GM18907 (cell line): ENCODE data around the gene PYHIN1.

Experiments used
- ATAC-seq: cut with Tn5 transposase; IDR thresholded peaks from one replicate; pipeline ENCODE4 v1.9.1; 2021; ENCODE audit warnings: mild to moderate bottlenecking, moderate library complexity; ENCODE audit not compliant: unreplicated experiment

Gene PYHIN1

DNA sequence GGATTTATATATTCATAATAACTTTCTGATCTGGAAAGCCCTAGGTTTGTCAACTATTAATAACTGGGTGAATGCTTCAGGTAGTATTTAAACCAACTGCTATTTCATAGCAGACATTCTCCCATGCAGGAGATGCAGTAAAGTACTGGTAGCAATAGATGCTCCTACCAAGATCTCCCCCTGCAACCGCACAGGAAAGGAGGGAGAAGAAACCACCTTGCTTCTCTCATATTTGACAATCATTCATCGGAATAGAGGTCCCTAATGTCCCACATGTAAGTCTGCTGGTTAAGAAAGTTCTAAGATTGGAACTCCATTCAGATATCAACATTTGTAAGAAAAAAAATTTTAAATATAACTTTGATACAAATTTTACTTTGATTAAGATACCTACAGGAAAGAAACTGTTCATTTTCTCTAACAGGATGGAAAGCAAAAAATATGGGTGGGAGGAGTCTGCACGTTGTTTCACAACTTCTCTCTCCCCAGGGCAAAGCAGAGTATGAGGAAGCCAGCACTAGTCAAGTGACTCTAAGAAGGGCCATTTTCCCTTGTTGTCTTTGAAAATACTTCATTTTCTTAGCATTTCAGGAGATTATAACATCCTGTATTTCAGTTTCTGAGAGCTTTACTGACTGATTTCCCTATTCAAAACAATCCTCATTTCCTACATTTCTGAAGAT, at the start of gene PYHIN1:
PYHIN1 (plus strand) TSS at position 498 of the 683 bp plus-strand sequence. CDS start 5,359 bp downstream, outside the sequence.
- ATAC-seq: no peak

DNA sequence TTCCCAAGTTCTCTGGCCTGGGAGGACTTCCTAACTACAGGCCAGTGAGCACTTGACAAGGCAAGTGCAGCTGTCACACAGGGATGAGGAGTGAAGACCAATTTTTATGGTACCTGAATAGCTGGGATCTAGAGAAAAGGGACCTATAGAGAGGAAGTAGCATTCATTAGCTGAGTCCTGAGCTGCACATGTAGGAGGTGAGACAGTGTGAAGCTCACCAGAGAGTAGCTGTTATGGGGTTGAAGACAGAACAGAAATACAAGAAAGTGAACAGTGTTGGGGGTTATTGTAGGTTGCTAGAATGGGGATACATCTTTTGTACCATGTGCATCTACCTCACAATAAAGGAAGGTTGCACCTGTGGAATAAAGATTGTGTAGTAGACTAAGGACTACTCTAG, 37.7 kb upstream of the PYHIN1 start:
- ATAC-seq: no peak

DNA sequence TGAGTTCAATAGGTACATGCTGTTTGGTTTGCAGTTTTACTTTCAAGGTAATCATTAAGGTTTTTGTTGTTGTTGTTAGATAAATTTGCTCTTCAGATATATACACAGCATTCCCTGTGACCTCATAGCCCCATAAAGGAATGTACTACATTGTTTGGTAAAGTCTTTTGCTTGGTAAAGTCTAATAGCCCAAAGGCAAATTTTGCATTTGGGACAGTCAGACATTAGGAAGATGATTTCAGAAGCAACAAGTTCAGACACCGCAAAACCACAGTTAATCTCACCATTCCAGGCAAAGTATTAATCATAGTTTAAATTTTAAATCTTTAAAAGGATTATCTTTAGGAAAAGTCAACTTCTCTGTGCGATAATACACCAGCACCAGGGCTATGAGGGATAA, 32.6 kb upstream of the PYHIN1 start:
- no peak for ATAC-seq

DNA sequence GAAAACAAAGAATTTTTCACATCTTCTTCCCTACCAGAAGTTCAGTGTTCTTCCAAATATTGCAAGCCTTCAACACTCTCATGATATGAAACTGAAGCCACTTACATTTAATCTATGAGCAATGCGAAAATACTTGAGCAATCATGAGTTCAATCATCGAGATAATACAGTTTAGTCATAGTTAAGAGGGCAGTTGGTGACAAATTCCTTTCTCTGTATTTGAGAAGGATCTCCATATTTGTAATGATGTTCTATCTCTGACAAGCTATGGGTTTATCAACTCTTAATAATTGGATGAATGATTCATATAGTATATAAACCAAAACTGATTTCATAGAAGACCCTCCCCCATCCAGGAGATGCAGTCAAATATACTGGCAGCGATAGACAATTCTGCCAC, 29.7 kb upstream of the PYHIN1 start:
- ATAC-seq: no peak

DNA sequence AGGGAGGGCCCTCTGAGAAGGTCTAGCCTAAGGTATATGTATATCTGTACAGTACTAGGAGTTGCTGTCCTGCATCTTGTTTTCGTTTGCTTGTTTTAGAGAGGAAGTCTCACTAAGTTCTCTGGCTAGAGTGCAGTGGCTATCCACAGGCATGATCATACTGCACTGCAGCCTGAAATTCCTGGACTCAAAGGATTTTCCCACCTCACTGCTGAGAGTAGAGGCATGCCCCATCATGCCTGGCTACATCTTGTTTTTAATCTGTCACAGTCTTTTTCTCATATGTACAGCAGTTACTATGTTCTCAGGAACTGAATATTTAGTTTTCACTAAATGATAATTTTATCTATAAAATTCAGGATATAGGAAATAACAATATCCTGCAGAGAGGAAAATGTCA, 15.3 kb upstream of the PYHIN1 start:
- no peak for ATAC-seq

DNA sequence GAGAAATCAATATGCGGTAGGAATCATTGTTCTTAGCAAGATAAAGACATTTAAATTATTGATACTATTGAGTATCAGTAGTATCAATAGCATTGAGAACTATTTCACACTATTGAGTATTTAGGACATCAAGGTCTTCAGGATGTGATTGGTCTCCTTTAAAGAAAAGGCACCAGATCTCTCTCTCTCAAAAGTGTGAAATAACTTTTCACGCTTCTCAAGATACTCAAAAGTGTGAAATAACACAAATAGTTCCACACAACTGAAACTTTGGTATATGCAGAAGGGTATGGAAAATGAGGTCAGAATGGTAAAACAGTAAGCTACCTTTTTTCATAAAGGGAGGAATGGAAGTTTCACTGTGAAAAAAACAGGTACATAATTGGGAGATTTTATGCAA, 6.7 kb upstream of the PYHIN1 start:
- no peak for ATAC-seq

DNA sequence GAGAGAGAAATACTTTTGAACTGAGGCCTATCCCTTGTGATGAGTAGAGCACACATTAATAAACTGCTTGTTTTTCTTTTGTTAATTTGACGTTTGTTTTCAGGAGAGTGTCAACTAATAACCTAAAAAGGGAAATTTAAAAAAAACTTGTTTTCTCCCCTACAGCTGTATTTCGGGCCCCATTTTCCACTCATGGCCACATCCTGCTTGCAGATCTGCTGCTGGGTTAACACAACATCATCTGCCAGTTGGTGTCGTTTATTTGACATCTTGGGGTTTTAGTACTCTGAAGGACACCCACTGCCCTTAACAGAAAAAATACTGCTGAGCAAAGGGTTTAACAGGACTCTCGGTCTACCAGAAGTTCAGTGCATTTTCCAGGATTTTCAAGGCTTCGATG, 848 bp upstream of the PYHIN1 start:
- no peak for ATAC-seq

DNA sequence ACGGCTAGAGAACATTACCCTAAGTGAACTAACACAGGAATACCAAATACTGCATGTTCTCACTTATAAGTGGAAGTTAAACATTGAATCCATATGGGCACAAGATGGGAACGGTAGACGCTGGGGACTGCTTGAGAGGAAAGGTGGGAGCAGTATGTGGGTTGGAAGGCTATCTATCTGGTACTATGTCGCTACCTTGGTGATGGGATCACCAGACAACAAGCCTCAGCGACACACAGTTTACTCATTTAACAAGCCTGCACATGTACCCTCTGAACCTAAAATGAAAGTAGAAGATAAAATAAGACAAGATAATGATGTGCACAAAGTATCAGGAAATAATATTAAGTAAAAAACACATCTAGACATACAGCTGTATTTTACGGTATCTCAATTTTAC, 819 bp downstream of the PYHIN1 start:
- no peak for ATAC-seq

DNA sequence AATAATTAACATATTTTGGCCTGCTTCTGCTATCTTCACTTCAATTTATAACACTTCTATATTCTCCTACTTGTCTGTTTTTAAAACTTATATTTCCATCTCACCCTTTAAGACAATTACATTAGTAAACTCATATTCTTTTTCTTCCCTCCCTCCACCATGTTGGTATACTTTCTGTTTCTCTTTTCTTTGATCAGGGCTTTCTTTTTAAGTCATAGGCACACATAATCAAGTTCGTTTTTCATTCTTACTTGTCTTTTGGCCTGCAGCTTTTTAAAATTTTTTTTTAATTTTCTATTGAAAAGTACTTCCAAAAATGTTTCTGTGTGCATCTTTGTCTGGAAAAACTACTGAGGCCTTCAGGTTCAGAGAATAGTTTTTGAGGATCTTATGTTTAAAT, 2.3 kb downstream of the PYHIN1 start:
- ATAC-seq: no peak

DNA sequence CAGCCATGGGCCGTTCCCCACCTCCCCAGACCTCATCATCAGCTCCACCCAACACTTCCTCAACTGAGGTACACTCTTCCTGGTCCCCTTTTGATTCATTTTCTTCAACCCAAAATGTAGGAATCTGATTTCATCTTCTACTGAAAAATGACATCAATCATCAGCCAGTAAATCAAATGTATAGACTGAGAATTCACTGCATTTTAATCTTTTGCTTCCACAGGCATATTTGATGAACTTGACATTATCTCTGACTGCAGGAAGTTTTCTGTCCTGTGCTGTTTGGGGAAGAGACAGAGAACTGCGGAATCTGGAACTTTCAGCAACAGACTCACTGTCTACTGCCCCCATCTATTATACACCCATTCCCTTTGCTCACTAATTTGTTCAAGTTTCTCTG, 7.8 kb downstream of the PYHIN1 start:
- ATAC-seq: no peak

DNA sequence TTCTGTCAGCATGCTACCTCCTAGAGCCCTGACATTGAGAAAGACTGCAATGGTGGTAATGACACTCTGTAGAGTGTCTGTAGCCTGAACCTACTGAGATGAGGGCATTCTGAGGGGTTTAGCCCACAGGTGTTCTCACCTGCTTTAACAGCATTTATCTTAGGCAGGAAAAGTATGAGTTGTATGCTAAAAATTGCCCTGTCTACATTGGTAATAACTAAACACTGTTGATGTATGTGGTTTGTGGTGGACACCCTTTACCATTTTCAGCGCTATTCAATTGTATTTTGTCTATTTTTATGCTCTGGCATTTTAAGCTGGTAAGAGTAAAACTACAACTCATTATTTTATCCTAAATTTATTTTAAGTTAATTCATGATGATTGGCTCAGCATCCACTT, 10.0 kb downstream of the PYHIN1 start:
- no peak for ATAC-seq

DNA sequence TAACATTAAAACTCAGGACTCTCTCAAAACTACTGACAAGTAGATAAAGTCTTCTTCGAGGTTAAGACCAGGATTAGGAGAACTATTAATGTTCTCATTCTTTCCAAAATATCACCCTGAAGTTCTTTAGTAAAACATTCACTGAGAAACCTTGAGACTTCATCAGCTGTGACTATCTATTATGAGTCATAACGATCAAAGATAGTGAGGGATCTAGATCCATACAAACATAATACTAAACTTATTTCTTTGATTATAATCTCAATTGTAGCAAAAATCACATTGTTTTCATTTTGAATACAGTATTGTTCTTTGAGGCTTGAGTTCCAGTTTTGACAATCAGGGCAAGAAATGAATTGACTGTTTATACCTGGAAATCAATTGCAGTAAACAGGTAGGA, 11.1 kb downstream of the PYHIN1 start:
- no peak for ATAC-seq

DNA sequence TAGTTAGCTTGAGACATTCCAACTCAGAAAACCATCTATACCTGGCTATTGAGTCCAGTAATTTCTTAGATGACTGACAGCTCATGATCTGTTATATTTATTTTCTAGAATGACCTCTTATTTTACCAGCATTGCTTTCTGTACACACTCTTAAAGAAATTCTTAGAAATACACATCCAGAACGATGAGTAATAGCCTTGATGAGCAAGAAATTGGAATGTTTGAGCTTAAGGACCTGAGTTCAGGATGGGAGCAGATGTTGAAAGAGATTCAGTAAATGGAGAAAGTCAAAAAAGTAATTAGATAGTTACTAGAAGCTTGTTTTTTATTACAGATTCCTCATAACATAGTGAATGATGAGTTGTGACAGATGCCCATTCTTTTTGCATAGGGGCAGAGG, 11.7 kb downstream of the PYHIN1 start:
- ATAC-seq: no peak

DNA sequence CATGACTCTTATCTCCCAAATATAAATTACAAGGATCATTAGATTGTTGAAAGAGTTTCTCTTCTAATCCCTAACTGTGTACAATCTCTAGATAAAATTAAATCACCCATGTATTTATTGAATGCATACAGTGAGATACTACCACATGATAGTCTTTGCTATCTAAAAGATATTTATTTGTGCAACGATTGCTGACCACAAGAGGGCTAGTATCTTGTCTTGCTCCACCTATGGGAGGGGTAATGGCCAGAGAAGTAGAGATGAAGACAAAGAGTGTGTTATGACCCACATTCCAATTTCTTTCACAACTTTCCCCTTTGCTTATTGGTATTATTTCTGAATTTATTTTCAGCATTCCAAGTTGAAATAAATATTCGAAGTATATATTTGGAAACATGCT, 13.7 kb downstream of the PYHIN1 start:
- ATAC-seq: no peak

DNA sequence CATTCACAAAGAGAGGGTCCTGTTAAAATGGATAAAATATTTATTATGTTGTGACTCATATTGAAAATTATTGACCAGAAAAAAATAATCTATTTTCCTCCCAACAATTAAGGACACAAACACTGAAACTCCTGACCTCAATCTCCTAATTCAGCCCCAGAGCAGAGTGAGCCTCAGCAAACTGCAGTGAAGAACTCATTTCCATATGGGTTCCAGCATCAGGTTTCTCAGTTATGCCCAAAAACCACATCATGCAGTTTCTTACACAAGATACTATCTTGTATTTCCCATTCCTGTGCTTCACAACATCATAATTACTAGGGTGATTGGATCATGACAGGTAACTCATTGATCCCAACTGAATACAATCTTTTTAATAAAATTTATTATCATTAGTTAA, 15.4 kb downstream of the PYHIN1 start:
- no peak for ATAC-seq

DNA sequence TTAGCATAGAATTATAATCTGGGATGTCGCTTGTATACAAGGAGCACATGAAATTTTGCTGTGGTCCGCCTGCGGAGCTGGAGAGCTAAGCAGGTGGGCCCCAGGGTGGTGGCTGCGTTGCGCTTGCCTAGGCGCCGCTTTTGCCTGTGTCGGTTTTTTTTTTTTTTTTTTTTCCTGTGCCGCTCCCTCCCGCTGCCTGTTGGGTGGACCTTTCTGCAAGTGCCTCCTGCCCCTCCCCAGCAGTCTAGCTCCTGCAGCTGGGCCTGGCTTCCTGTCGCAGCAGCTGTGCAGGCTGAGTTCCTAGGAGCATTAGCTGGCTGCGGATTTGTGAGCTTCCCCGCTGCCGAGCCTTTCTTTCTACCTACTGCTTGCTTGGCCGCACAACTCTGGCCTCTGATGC, 20.6 kb downstream of the PYHIN1 start:
- peak; percentile 96 for ATAC-seq

DNA sequence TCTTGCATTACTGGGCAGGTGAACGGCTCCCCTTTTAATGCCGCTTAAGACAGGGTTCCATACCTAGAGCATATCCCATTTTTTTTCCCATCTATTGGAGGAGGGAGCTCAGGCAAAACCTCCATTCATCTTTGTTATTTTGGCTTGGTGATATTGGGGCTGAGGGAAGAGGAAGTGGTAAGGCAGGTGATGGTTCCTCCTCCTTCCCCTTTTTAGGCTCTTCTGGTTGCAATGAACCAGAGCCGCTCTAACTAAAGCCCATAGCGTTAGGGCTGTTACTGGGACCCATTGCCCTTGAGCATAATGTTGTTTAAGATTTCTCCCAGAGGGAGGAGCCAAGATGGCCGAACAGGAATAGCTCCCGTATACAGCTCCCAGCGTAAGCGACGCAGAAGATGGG, 21.1 kb downstream of the PYHIN1 start:
- peak; percentile 95 for ATAC-seq

DNA sequence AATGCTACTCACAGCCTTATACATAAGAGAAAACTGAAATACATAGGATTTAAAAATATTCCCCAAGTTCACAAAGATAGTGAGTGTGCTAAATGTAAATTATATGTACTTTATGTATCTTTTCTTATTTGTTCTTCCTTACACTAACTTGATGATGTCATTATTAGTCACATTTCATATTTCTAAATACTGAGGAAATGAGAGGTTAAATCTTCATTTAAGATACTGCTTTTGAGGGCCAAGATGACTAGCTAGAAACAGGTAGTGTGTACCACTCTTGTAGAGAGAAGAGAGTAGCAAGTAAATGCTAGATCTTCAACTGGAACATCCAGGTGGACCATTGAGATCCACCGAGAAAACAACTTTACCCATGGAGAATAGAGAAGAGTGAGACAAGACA, 29.8 kb downstream of the PYHIN1 start:
- ATAC-seq: no peak

DNA sequence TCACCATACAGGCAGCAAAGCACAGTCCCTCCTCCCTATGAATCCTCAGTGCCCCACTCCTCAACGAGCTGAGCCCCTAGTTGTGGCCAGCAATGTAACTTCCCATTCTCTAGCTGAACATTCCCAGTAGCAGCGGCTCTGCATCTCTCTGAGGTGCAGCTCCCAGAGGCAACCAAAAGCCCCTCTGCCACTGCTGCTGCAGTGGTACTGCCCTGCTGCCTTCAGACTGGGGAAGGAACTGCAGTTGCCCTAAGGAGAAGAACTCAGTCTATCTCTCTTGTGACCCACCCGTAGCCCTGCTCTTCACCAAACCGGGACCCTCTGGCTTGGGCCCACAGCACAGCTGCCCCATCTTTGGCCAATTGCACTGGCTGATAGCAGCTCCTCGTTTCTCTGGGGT, 31.6 kb downstream of the PYHIN1 start:
- no peak for ATAC-seq

DNA sequence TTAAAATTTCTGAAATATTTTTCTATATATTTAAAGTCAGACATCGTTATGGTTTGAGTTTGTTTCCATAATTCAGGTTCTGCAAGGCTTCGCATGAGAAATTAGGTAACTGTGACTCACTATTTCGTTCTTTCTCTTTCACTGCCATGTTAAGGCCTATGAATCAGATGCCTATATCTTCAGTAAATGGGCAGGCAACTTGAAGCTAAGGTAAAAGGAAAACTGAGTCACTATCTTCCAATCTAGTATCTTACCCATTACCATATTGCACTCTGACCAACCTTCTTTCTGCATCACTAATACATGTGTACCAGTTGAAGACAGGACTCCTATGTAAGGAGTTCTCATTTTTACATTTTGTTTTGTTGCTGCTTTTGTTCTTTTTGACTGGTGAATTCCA, 37.8 kb downstream of the PYHIN1 start:
- no peak for ATAC-seq

DNA sequence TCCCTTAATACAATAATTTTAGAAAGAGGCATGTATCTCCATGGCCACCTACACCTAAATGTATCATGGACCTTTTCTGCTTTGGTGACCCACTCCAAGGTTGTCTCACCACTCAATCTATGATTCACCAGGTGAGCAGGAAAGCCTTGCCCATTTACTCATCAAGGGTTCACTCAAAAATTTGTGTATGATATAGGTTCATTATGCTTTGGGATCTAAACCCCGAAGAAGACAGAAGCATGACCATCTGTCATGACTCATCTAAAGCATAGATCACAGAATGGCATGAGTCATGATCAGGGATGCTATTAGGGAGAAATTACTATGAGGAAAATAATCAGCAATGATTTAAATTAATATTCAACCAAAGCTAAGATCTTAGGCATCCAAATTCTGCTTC, 38.5 kb downstream of the PYHIN1 start:
- ATAC-seq: no peak

DNA sequence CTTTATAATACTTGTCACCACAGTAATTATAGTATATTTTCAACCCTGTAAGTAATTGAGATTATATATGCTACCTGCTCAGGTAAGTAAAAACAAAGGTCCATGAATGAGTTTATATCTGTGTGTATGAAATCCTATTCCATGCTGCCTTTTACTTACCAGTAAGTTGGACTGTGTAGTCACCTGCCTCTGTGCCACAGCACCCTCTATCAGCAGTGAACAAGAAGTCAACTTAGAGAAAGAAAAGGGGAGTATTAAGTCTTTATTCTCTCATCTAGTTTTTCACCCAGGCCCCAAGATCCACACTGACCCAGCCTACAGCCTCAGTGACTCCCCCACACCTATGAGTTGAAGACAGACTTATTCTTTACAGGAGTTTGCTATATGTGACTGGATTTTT, 41.5 kb downstream of the PYHIN1 start:
- ATAC-seq: no peak

DNA sequence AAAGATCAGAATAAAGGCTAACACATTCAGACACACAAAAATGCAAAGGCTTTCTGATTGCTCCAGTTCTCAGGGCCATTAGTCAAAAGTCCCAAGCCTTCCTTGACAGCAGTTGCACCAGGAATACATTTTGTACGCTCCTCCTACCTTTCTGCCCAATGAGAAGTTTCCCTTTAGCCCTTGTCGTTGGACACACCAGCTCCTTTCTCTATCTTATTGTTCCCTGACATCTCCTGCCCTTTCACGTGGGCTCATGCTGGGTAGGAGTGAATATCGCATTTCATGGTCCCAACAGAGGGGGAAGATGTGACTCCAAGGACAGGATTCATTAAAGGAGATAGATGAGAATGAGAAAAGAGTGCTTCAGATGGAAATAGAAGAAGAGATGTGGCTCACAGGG, 44.9 kb downstream of the PYHIN1 start:
- no peak for ATAC-seq
